Choroid plexus epithelial cell (primary cell): ENCODE measurements around the gene FAM20C.

ENCODE experiments used
- DNase-seq: peaks from one replicate; pipeline ENCODE4 v3.0.0-alpha.2; 2010; ENCODE audit warnings: low read depth
- H3K4me3 ChIP-seq: 2 replicates; pipeline ENCODE4 v1.5.1; 2011; ENCODE audit warnings: low read depth, mild to moderate bottlenecking, control low read depth, low read length, moderate library complexity
- CTCF ChIP-seq: conservative IDR thresholded peaks from 2 replicates; pipeline ENCODE4 v1.5.1; 2011; ENCODE audit warnings: low read depth, mild to moderate bottlenecking, control low read depth, inconsistent platforms, low read length, moderate library complexity

Gene FAM20C

GRCh38 chr7:273327-273726 is 81.0 kb downstream of the FAM20C start:
- H3K4me3 ChIP-seq = no peak overlapping the region
- no peak for DNase-seq
- TF ChIP-seq CTCF = no peak

- DNase-seq = no peak
- no peak for TF ChIP-seq CTCF
- no peak overlapping the region for H3K4me3 ChIP-seq
Observed at GRCh38 chr7:274266-274665, 81.9 kb downstream of the FAM20C start.

GRCh38 chr7:276230-276835 is 84.0 kb downstream of the FAM20C start:
- TF ChIP-seq CTCF = no peak
- DNase-seq = no peak
- H3K4me3 ChIP-seq = no peak overlapping the region

GRCh38 chr7:277228-277627 is 84.9 kb downstream of the FAM20C start:
- H3K4me3 ChIP-seq = no peak overlapping the region
- TF ChIP-seq CTCF = no peak
- no peak for DNase-seq

GRCh38 chr7:278081-278480 is 85.7 kb downstream of the FAM20C start:
- no peak for DNase-seq
- TF ChIP-seq CTCF = no peak
- no peak overlapping the region for H3K4me3 ChIP-seq

GRCh38 chr7:279821-280220 is 87.5 kb downstream of the FAM20C start:
- DNase-seq = no peak
- no peak for TF ChIP-seq CTCF
- no peak overlapping the region for H3K4me3 ChIP-seq

GRCh38 chr7:280461-280860 is 88.1 kb downstream of the FAM20C start:
- H3K4me3 ChIP-seq = no peak overlapping the region
- DNase-seq = no peak
- TF ChIP-seq CTCF = no peak
